Measurements from ENCODE around the gene TMEM79.
A peak's percentile ranks its signal among the peaks of the same experiment; 100 is the strongest.

Gene TMEM79

GRCh38 chr1:156266051-156266450 is 18.1 kb upstream of the TMEM79 start:
- no peak for DNase-seq

GRCh38 chr1:156268336-156268735 is 15.8 kb upstream of the TMEM79 start:
- no peak for DNase-seq

- DNase-seq, result no peak
These were observed 13.8 kb upstream of the TMEM79 start for GRCh38 chr1:156270314-156270713.

- no peak for DNase-seq
These were observed 7.6 kb upstream of the TMEM79 start for GRCh38 chr1:156276532-156276931.

GRCh38 chr1:156276966-156277381 is 7.2 kb upstream of the TMEM79 start:
- no peak for DNase-seq

- no peak for DNase-seq
These were observed 4.3 kb upstream of the TMEM79 start for GRCh38 chr1:156279837-156280236.

DNA sequence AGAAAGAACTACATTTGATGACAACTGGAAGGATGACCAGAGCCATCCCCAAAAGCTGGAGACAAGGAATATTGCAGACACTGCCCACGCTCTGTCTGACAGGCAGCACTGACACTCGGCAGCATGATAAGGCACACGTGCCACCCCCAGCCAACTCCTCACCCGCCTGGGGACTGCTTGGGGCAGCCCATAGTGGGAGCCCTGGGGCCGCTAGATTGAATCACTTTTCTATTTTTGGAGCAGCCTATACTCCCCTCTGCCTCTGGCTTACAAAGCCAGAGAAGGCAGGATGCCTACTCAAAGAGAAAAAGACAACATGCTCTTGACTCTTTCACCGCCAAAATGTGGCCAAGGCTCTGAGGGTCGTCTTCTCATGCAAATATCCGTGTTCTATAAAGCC is 2.8 kb upstream of the TMEM79 start:
- DNase-seq, result no peak

DNA sequence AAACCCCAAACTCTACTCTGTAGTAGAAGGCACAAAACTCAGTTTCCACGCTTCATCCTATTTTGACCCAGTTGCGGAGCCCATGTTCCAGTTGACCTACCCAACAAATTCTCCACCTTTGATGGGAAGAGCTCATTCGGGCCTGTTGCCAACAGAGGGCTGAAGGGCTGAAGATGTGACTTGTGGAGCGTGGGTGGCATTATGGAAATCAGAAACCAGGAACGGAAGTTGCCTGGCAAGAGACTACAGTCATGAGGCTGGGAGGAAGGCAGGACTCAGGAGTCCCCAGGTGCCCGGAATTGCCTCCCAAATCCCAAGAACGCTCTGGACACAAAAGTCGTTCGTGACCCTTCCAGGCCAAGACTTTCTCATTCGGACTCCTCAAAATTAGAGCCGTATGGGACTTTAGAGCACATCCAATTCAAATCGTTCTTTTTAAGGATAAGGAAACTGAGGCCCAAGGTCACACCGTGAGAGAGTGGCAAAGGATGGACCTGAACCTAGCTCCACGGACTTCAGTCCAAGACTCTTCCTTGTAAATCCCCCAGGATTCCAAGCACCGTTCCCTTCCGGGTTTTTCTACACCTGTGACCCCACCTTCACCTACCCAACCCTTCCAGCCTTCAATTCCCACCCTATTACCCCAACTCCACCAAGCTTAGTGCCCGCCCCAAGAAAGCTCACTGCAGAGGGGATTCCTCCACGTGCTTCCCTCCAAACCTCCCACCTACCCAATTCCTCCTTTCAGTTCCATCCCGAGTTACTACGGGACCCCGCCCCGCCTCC is 2.2 kb upstream of the TMEM79 start:
- peak in 1 of 6 experiments; percentile 4 for DNase-seq

- peak; percentile 91 to 97 (median 94) for DNase-seq
These were observed 1.5 kb upstream of the TMEM79 start, which contains the start of gene SMG5 for GRCh38 chr1:156282479-156283222. Gene SMG5, minus strand, starts transcription at chr1:156282825. Its CDS starts 145 bp downstream, at chr1:156282680.

- DNase-seq, result no peak
These were observed 604 bp upstream of the TMEM79 start for GRCh38 chr1:156283521-156283920.

GRCh38 chr1:156284757-156285156 is 632 bp downstream of the TMEM79 start:
- no peak for DNase-seq

DNA sequence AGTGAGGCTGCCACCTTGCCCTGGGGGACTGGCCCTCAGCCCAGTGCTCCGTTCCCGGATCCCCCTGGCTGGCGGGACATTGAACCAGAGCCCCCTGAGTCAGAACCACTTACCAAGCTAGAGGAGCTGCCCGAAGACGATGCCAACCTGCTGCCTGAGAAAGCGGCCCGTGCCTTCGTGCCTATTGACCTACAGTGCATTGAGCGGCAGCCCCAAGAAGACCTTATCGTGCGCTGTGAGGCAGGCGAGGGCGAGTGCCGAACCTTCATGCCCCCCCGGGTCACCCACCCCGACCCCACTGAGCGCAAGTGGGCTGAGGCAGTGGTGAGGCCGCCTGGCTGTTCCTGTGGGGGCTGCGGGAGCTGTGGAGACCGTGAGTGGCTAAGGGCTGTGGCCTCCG is 1.3 kb downstream of the TMEM79 start:
- no peak for DNase-seq

GRCh38 chr1:156286061-156286460 is 1.9 kb downstream of the TMEM79 start:
- no peak for DNase-seq

DNA sequence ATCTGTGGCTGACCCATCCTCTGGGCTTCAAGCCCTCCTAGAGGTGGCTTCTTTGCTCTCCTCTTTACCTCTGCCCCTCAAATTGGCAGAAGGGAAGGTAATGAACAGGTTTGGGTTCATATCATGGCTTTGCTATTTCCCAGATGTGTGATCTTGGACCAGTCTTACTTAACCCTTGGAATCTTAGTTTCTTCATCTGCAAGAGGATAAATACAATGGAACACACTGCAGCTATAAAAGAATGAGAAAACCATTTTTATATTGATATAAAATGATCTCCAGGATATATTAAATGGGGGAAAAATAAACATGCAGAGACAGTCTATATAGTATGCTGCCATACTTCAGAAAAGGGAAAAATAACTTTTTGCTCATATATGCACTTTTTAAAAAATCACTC is 5.7 kb downstream of the TMEM79 start:
- no peak for DNase-seq

GRCh38 chr1:156291226-156292061 is 7.3 kb downstream of the TMEM79 start:
- DNase-seq, result peak in 1 of 6 experiments; percentile 5

DNA sequence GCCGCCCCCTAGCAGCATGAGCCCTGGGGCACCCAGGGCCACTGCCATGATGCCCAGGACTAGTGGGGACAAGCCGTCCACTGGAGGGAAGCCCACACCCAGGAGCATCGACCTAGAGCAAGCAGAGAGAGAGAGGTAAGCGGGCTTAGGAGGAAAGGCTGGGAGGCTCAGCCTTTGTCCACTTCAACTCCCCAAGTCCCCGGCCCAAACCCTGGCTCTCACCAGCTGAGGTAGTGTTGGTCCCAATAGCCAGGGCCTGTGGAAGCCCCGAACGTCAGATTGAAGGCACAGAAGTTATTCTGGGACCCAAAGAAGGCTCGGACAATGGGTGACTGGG is 8.9 kb downstream of the TMEM79 start:
- no peak for DNase-seq

DNA sequence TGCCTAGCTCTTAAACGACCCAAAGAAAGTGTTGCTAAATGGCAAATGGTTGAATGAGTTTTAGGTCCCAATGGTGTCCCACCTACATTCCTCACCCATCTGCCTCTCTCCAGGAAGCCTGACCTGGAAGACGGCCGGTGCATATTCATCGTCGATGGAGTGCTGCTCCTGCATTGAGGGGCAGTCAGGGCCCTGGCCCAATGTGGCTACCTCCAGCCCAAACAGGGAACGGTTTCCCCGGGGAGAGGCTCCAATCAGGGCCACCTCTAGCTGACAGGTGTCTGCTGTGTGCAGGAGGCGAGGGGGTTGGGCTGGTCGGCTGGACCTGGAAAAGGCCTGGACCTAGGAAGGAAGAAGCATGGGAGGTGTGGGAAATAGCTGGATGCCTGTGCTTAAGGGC is 9.8 kb downstream of the TMEM79 start:
- DNase-seq, result no peak

DNA sequence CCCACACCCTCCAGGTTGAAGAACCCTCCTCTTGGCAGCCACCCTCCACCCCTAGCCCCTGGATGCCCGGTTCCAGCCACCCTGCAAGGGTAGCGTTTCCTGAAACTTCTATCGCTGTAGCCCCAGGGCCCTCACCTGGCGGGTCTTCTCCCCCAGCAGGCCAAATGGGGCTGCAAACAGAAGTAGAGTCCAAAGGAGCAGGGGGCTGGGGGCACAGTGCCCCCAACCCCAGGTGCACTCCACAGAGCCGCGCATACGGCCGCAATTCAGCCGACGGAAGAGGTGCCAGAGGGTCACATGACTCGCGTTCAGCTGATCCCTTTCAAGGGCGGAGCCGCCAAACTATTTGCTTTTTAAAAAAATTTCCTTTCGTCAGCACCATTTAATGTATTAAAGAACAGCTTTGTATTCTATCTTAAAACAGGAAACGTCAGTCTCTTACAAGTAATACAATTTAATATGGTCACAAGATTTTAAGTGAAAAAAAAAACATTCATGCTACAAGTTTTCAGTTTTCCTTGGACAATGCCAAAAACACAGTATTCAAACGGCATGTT is 11.3 kb downstream of the TMEM79 start, which contains the start of gene GLMP:
GLMP (minus strand) TSS at position 289 of the 557 bp plus-strand sequence; CDS start at position 255, 34 bp downstream.
- DNase-seq, result peak; percentile 24 to 63 (median 47)

DNA sequence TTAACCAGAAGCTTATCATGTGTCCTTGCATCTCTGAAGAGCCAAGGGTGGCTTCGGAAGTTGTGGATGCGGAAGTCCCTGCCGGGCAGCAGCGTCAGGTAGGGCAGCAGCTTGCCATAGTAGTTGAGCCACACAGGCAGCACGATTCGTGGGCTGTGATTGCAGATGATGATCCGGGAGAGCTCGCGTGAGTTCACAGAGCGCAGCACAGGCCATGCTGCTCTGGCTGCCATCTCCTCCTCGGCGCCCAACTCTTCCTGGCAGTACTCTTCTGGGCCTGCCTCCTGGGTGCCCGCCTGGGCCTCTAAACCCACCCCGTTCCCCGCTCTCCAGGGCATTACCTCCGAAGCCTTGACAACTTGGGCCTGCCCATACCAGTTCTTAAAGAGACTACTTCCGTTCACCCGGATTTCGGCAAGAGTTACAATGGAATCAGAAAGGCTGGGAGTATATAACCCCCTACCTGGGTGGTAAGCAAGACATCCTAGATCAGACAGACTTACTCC is 14.8 kb downstream of the TMEM79 start, which contains the start of gene VHLL:
VHLL (minus strand) TSS at position 456 of the 506 bp plus-strand sequence; CDS start at position 338, 118 bp downstream.
- DNase-seq, result no peak

- DNase-seq, result no peak
These were observed 19.1 kb downstream of the TMEM79 start for GRCh38 chr1:156303241-156303640.

- DNase-seq, result no peak
These were observed 21.1 kb downstream of the TMEM79 start for GRCh38 chr1:156305215-156305614.

- no peak for DNase-seq
These were observed 24.0 kb downstream of the TMEM79 start for GRCh38 chr1:156308078-156308477.
